Adrenal gland (tissue), 5 donors: Measurements from ENCODE around the gene FGFBP2.

Experiments
- CTCF ChIP-seq, 6 experiments: fragments of 450-650 bp in 4 of 6; fragments of 200-600 bp in 2 of 6; sonication (generic) in 1 of 6; IDR thresholded peaks; 1 replicate in 5 of 6; 2 replicates in 1 of 6; pipeline versions ENCODE4 v1.5.1 to v1.8.0; 2016 to 2021; ENCODE audit warnings: antibody characterized with exemption in 6 of 6, mild to moderate bottlenecking in 2 of 6, moderate library complexity in 1 of 6
- POLR2A ChIP-seq, 2 donors: fragments of 450-650 bp; IDR thresholded peaks; one replicate each; pipeline ENCODE4 v1.6.1; 2017; ENCODE audit warnings: antibody characterized with exemption in 2 of 2, mild to moderate bottlenecking in 2 of 2, moderate library complexity in 1 of 2
- donor health status: DM: no; HTN: no; CAD: no.

GRCh38 chr4:15925830-15926229 is 37.1 kb downstream of the FGFBP2 start:
- TF ChIP-seq POLR2A (IDR thresholded peaks at IDR 0.05) (no peak), CTCF (IDR thresholded peaks at IDR 0.05) (no peak)
